H9 (cell line): ENCODE data around the gene WEE1. TPM values are rescaled to one million over a fixed set of nuclear protein-coding genes. Genes with fewer than 3 reads are reported as not detected.

Experiments
- DNase-seq: peaks from one replicate; pipeline ENCODE4 v3.0.0-alpha.2; 2017
- H2AFZ ChIP-seq: one replicate; pipeline ENCODE4 v1.6.1; 2013; ENCODE audit warnings: mild to moderate bottlenecking, low read length, control low read depth, moderate library complexity
- H2AK5ac ChIP-seq: 2 replicates; pipeline ENCODE4 v1.6.1; 2013; ENCODE audit warnings: low read length, control low read depth, mixed read lengths; ENCODE audit not compliant: insufficient read length
- H2BK120ac ChIP-seq: one replicate; pipeline ENCODE4 v1.6.1; 2013; ENCODE audit warnings: low read depth, mild to moderate bottlenecking, low read length, control low read depth, inconsistent platforms; ENCODE audit not compliant: poor library complexity, severe bottlenecking
- H2BK12ac ChIP-seq: 2 replicates; pipeline ENCODE4 v1.6.1; 2013; ENCODE audit warnings: low read length, control low read depth, mixed read lengths, low read depth; ENCODE audit not compliant: insufficient read length
- H2BK15ac ChIP-seq: 2 replicates; pipeline ENCODE4 v1.6.1; 2013; ENCODE audit warnings: low read depth, low read length, control low read depth
- H2BK20ac ChIP-seq: one replicate; pipeline ENCODE4 v1.6.1; 2013; ENCODE audit warnings: low read depth, mild to moderate bottlenecking, low read length, control low read depth, inconsistent platforms; ENCODE audit not compliant: poor library complexity, severe bottlenecking
- H2BK5ac ChIP-seq: 2 replicates; pipeline ENCODE4 v1.6.1; 2013; ENCODE audit warnings: low read length, control low read depth, mixed read lengths; ENCODE audit not compliant: insufficient read length
- H3K14ac ChIP-seq: 2 replicates; pipeline ENCODE4 v1.6.1; 2013; ENCODE audit warnings: low read length, control low read depth; ENCODE audit not compliant: insufficient read depth
- H3K18ac ChIP-seq: 2 replicates; pipeline ENCODE4 v1.6.1; 2013; ENCODE audit warnings: low read depth, mild to moderate bottlenecking, mixed read lengths, low read length, control low read depth; ENCODE audit not compliant: insufficient read length
- H3K23ac ChIP-seq: 2 replicates; pipeline ENCODE4 v1.6.1; 2013; ENCODE audit warnings: low read length, control low read depth, mixed read lengths, low read depth; ENCODE audit not compliant: insufficient read length
- H3K23me2 ChIP-seq: 2 replicates; pipeline ENCODE4 v1.6.1; 2013; ENCODE audit warnings: low read depth, mild to moderate bottlenecking, mixed read lengths, low read length, control low read depth; ENCODE audit not compliant: insufficient read length, poor library complexity, severe bottlenecking
- H3K27ac ChIP-seq: 2 replicates; pipeline ENCODE4 v1.5.1; 2013; ENCODE audit warnings: low read length, control low read depth, mixed read lengths, low read depth; ENCODE audit not compliant: insufficient read length
- H3K27me3 ChIP-seq: 2 replicates; pipeline ENCODE4 v1.6.1; 2013; ENCODE audit warnings: low read length, control low read depth, inconsistent platforms; ENCODE audit not compliant: insufficient read depth
- H3K4ac ChIP-seq: 2 replicates; pipeline ENCODE4 v1.6.1; 2013; ENCODE audit warnings: low read depth, mild to moderate bottlenecking, control low read depth, inconsistent platforms, low read length, moderate library complexity
- H3K4me1 ChIP-seq: 2 replicates; pipeline ENCODE4 v1.6.1; 2013; ENCODE audit warnings: low read length, control low read depth, inconsistent platforms; ENCODE audit not compliant: insufficient read depth
- H3K4me2 ChIP-seq: 2 replicates; pipeline ENCODE4 v1.6.1; 2013; ENCODE audit warnings: low read length, control low read depth, mixed read lengths; ENCODE audit not compliant: insufficient read length, insufficient read depth
- H3K56ac ChIP-seq: 2 replicates; pipeline ENCODE4 v1.6.1; 2013; ENCODE audit warnings: low read depth, mild to moderate bottlenecking, mixed read lengths, low read length, control low read depth; ENCODE audit not compliant: insufficient read length
- H3K79me1 ChIP-seq: 2 replicates; pipeline ENCODE4 v1.6.1; 2013; ENCODE audit warnings: low read depth, mild to moderate bottlenecking, moderate library complexity, low read length, control low read depth, inconsistent platforms; ENCODE audit not compliant: insufficient read depth, poor library complexity, severe bottlenecking
- H3K79me2 ChIP-seq: 2 replicates; pipeline ENCODE4 v1.6.1; 2013; ENCODE audit warnings: low read length, control low read depth, inconsistent platforms; ENCODE audit not compliant: insufficient read depth
- H3K9ac ChIP-seq: 2 replicates; pipeline ENCODE4 v1.6.1; 2013; ENCODE audit warnings: low read length, control low read depth, mixed read lengths; ENCODE audit not compliant: insufficient read length; ENCODE audit errors: extremely low read depth
- H3K9me3 ChIP-seq: one replicate; pipeline ENCODE4 v1.6.1; 2013; ENCODE audit warnings: low read depth, low read length, inconsistent platforms; ENCODE audit not compliant: control insufficient read depth
- H3T11ph ChIP-seq: one replicate; pipeline ENCODE4 v1.6.1; 2013; ENCODE audit warnings: mild to moderate bottlenecking, low read length, control low read depth, inconsistent platforms
- H4K20me1 ChIP-seq: one replicate; pipeline ENCODE4 v1.6.1; 2013; ENCODE audit not compliant: control insufficient read depth, insufficient read length, insufficient read depth
- H4K5ac ChIP-seq: 2 replicates; pipeline ENCODE4 v1.6.1; 2013; ENCODE audit warnings: low read depth, mild to moderate bottlenecking, mixed read lengths, low read length, control low read depth; ENCODE audit not compliant: insufficient read length
- H4K8ac ChIP-seq: replicated peaks from 2 replicates; pipeline ENCODE4 v1.6.1; 2013; ENCODE audit warnings: low read length, control low read depth, mixed read lengths, low read depth; ENCODE audit not compliant: insufficient read length
- H4K91ac ChIP-seq: 2 replicates; pipeline ENCODE4 v1.6.1; 2013; ENCODE audit warnings: low read depth, mild to moderate bottlenecking, moderate library complexity, mixed read lengths, low read length, control low read depth; ENCODE audit not compliant: insufficient read length
- H3K27ac Mint-ChIP-seq, 3 experiments: 2 replicates in 2 of 3; 3 replicates in 1 of 3; pipeline ENCODE4 v1.8.0; 2020 to 2021; ENCODE audit warnings: mixed read lengths in 3 of 3, mild to moderate bottlenecking in 1 of 3, moderate library complexity in 1 of 3
- H3K27me3 Mint-ChIP-seq: 2 replicates; pipeline ENCODE4 v1.8.0; 2021; ENCODE audit warnings: low read depth, mild to moderate bottlenecking, moderate library complexity, mixed read lengths
- H3K36me3 Mint-ChIP-seq, 3 experiments: 2 replicates in 2 of 3; 3 replicates in 1 of 3; pipeline ENCODE4 v1.8.0; 2020 to 2021; ENCODE audit warnings: low read depth in 3 of 3, mixed read lengths in 3 of 3; ENCODE audit not compliant: insufficient read depth in 1 of 3
- H3K4me1 Mint-ChIP-seq, 2 experiments: 2 replicates each; pipeline ENCODE4 v1.8.0; 2020; ENCODE audit warnings: mixed read lengths in 2 of 2
- H3K4me3 Mint-ChIP-seq, 2 experiments: 2 replicates in 1 of 2; 3 replicates in 1 of 2; pipeline ENCODE4 v1.8.0; 2020 to 2021; ENCODE audit warnings: mild to moderate bottlenecking in 2 of 2, mixed read lengths in 2 of 2, moderate library complexity in 1 of 2
- H3K9me3 Mint-ChIP-seq, 2 experiments: 2 replicates in 1 of 2; 3 replicates in 1 of 2; pipeline ENCODE4 v1.8.0; 2020; ENCODE audit warnings: mild to moderate bottlenecking in 2 of 2, mixed read lengths in 2 of 2, moderate library complexity in 1 of 2
- WGBS: extraction: QIAGEN DNeasy Blood & Tissue Kit; methylation state at CpG from one replicate; pipeline ENCODE4 v1.1.7; 2013; ENCODE audit warnings: missing lambda C conversion rate, low lambda C conversion rate, mixed read lengths; ENCODE audit not compliant: insufficient read length; ENCODE audit errors: extremely low coverage; 5-methylcytosine and 5-hydroxymethylcytosine counted together
- total RNA-seq: library from RNA; stranded (reverse); gene quantifications from 2 replicates; pipeline ENCODE4 v1.2.1, GENCODE V29; 2021
- TF ChIP-seq, protein P1 (sequence below): fragments of 200-600 bp; sonication (generic); conservative IDR thresholded peaks from 3 replicates; pipeline ENCODE4 v1.8.0; 2021; ENCODE audit warnings: antibody characterized with exemption, mild to moderate bottlenecking

Gene WEE1
- total RNA-seq, 1 experiment from 2014 or later = 142 TPM

DNA sequence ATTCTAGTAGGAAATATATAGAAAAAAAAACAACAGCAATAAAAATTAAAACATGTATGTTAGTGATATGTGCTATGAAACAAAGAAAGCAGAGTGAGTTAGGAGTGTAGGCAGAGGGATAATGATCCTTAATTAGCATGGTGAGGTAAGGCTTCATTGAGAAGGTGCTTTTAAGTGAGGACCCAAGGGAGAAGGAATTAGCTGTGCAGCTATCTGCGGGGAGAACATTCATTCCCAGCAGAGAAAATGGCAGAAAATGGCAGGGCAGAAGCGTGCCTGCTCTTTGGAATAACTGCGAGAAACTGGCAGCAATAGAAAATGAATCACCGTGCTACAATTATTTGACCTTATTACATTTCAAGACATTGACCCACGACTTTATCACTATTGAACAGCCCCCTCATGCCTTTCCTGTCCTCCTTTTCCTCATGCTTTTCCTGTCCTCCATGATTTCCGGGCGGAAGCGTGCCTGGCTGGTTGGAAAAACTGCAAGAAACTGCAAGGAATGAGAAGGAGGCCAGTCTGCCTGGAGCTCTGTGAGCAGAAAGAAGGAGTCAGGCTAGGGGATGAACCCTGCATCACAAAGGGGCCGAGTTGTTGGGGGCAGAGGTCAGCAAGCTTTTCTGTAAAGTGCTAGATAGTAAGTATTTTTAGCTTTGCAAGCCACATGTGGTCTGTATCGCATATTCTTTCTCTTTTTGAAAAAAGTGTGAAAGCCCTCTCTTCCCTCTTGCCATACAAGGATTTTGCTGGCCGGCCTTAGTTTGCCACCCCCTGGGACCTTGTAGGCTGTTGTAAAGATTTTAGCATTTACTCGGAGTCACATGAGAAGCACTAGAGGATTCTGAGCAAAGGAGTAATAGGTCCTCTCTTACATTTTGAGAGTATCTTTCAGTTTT, 53.3 kb downstream of the WEE1 start:
- Mint-ChIP-seq H3K9me3 (peaks cover 0 to 6% of the 10 kb centered on the region in 2 experiments; a peak in 4 of 5 replicates), H3K36me3 (peaks cover 0 to 6% (median 6%) of the 10 kb centered on the region in 3 experiments; a peak in 5 of 7 replicates), H3K27me3 (no peaks in the 10 kb centered on the region; the same call in 1 of the 2 replicates), H3K4me3 (peak overlapping the region; percentile 35 to 48), H3K4me1 (peaks cover 44 to 46% of the 10 kb centered on the region in 2 experiments), H3K27ac (peak overlapping the region; percentile 97 to 98 (median 98))
- Histone ChIP-seq H3K27me3 (no peaks in the 10 kb centered on the region), H3K14ac (no peak overlapping the region), H3K9ac (no peak overlapping the region), H3K79me1 (no peaks in the 10 kb centered on the region), H3K9me3 (no peaks in the 10 kb centered on the region), H2BK120ac (peak overlapping the region; percentile 81), H3K79me2 (no peaks in the 10 kb centered on the region), H3T11ph (no peak overlapping the region), H3K23me2 (no peaks in the 10 kb centered on the region), H2AK5ac (no peak overlapping the region), H4K8ac (no peak overlapping the region), H4K5ac (no peak overlapping the region), H3K23ac (no peak overlapping the region), H4K91ac (no peak overlapping the region), H3K4ac (no peak overlapping the region; the same call in 1 of the 2 replicates), H4K20me1 (no peaks in the 10 kb centered on the region), H3K4me1 (peaks cover 9% of the 10 kb centered on the region; the same call in 1 of the 2 replicates), H2BK20ac (peak overlapping the region; percentile 13), H3K18ac (peak overlapping the region; percentile 25), H3K56ac (no peak overlapping the region), H2BK5ac (no peak overlapping the region), H3K4me2 (peak overlapping the region; percentile 7), H2BK15ac (no peak overlapping the region), H2AFZ (no peak overlapping the region), H2BK12ac (no peak overlapping the region), H3K27ac (peak overlapping the region; percentile 78)
- WGBS = no CpG with 5 or more reads among the region's 12 CpGs
- peak; percentile 80 for DNase-seq
- TF ChIP-seq, protein P1, sequence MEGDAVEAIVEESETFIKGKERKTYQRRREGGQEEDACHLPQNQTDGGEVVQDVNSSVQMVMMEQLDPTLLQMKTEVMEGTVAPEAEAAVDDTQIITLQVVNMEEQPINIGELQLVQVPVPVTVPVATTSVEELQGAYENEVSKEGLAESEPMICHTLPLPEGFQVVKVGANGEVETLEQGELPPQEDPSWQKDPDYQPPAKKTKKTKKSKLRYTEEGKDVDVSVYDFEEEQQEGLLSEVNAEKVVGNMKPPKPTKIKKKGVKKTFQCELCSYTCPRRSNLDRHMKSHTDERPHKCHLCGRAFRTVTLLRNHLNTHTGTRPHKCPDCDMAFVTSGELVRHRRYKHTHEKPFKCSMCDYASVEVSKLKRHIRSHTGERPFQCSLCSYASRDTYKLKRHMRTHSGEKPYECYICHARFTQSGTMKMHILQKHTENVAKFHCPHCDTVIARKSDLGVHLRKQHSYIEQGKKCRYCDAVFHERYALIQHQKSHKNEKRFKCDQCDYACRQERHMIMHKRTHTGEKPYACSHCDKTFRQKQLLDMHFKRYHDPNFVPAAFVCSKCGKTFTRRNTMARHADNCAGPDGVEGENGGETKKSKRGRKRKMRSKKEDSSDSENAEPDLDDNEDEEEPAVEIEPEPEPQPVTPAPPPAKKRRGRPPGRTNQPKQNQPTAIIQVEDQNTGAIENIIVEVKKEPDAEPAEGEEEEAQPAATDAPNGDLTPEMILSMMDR = no peak
